Neural cell (in vitro differentiated cells): ENCODE measurements around the gene ADARB1. TPM values are rescaled to one million over a fixed set of nuclear protein-coding genes. Genes with fewer than 3 reads are reported as not detected.

ENCODE experiments used
- H2AFZ ChIP-seq: fragments of 200-600, 300-800 bp; sonication (generic), shearing (Covaris generic); 2 replicates; pipeline ENCODE4 v1.6.0; 2014; ENCODE audit warnings: low read depth, mild to moderate bottlenecking, antibody characterized with exemption, low read length, moderate library complexity
- H3F3A ChIP-seq: fragments of 200-600 bp; shearing (Covaris generic); 2 replicates; pipeline ENCODE4 v1.6.1; 2016; ENCODE audit warnings: mild to moderate bottlenecking, moderate library complexity, mixed read lengths, antibody characterized with exemption, low read length; ENCODE audit not compliant: insufficient read depth, poor library complexity, severe bottlenecking
- H3K27ac ChIP-seq: fragments of 200-600, 300-800 bp; sonication (generic), shearing (Covaris generic); 2 replicates; pipeline ENCODE4 v1.5.1; 2014; ENCODE audit warnings: mild to moderate bottlenecking, low read length, moderate library complexity
- H3K27me3 ChIP-seq: fragments of 300-800, 200-600 bp; sonication (generic), shearing (Covaris generic); 2 replicates; pipeline ENCODE4 v1.6.0; 2014; ENCODE audit warnings: mild to moderate bottlenecking, low read depth, low read length, moderate library complexity; ENCODE audit not compliant: insufficient read depth
- H3K36me3 ChIP-seq: fragments of 300-800, 200-600 bp; sonication (generic), shearing (Covaris generic); 2 replicates; pipeline ENCODE4 v1.5.1; 2014; ENCODE audit warnings: mild to moderate bottlenecking, antibody characterized with exemption, low read length, moderate library complexity; ENCODE audit not compliant: insufficient read depth
- H3K4me2 ChIP-seq: fragments of 300-800, 200-600 bp; sonication (generic), shearing (Covaris generic); 2 replicates; pipeline ENCODE4 v1.6.0; 2014; ENCODE audit warnings: mild to moderate bottlenecking, low read length
- H3K4me3 ChIP-seq: fragments of 300-800, 200-600 bp; sonication (generic), shearing (Covaris generic); 2 replicates; pipeline ENCODE4 v1.5.1; 2014; ENCODE audit warnings: mild to moderate bottlenecking, low read length, moderate library complexity
- H3K79me2 ChIP-seq: fragments of 200-600 bp; shearing (Covaris generic); replicated peaks from 2 replicates; pipeline ENCODE4 v1.6.0; 2014; ENCODE audit warnings: mild to moderate bottlenecking, low read length, moderate library complexity; ENCODE audit not compliant: insufficient read depth
- H3K9ac ChIP-seq: fragments of 300-800, 200-600 bp; sonication (generic), shearing (Covaris generic); 2 replicates; pipeline ENCODE4 v1.6.1; 2016; ENCODE audit warnings: mild to moderate bottlenecking, low read length, mixed read lengths
- H3K9me2 ChIP-seq: fragments of 200-600 bp; shearing (Covaris generic); 2 replicates; pipeline ENCODE4 v1.6.1; 2016; ENCODE audit warnings: mild to moderate bottlenecking, low read length, mixed read lengths; ENCODE audit not compliant: insufficient read depth
- H3K9me3 ChIP-seq: fragments of 200-600, 300-800 bp; sonication (generic), shearing (Covaris generic); 2 replicates; pipeline ENCODE4 v1.6.1; 2016; ENCODE audit warnings: mild to moderate bottlenecking, mixed run types, low read length, moderate library complexity, mixed read lengths
- H4K20me1 ChIP-seq: fragments of 200-600 bp; shearing (Covaris generic); 2 replicates; pipeline ENCODE4 v1.6.1; 2016; ENCODE audit warnings: mild to moderate bottlenecking, mixed run types; ENCODE audit not compliant: insufficient read depth
- EP300 ChIP-seq: fragments of 450-650 bp; conservative IDR thresholded peaks from 2 replicates; pipeline ENCODE4 v1.6.1; 2014; ENCODE audit warnings: antibody characterized with exemption, mild to moderate bottlenecking, moderate library complexity; ENCODE audit not compliant: poor library complexity, severe bottlenecking
- EZH2 ChIP-seq: fragments of 200-600, 300-800 bp; shearing (Covaris generic), sonication (generic); IDR thresholded peaks from 2 replicates; pipeline ENCODE4 v1.6.1; 2014; ENCODE audit warnings: antibody characterized with exemption, low read length, borderline replicate concordance, mild to moderate bottlenecking; ENCODE audit not compliant: insufficient read depth, poor library complexity, severe bottlenecking
- MXI1 ChIP-seq: fragments of 450-650 bp; conservative IDR thresholded peaks from 2 replicates; pipeline ENCODE4 v1.6.1; 2014; ENCODE audit warnings: antibody characterized with exemption, mild to moderate bottlenecking; ENCODE audit not compliant: poor library complexity, severe bottlenecking
- POLR2AphosphoS5 ChIP-seq: IDR thresholded peaks from 2 replicates; pipeline ENCODE4 v1.6.1; 2012
- RAD21 ChIP-seq: fragments of 450-650 bp; conservative IDR thresholded peaks from 2 replicates; pipeline ENCODE4 v1.6.1; 2014; ENCODE audit warnings: antibody characterized with exemption, mild to moderate bottlenecking, moderate library complexity
- SMC3 ChIP-seq: fragments of 450-650 bp; conservative IDR thresholded peaks from 2 replicates; pipeline ENCODE4 v1.6.1; 2014; ENCODE audit warnings: antibody characterized with exemption, mild to moderate bottlenecking, moderate library complexity; ENCODE audit not compliant: poor library complexity
- TAF1 ChIP-seq: IDR thresholded peaks from 2 replicates; pipeline ENCODE4 v1.6.1; 2012; ENCODE audit warnings: low read depth
- polyA plus RNA-seq: library from polyadenylated mRNA; depleted of rRNA; stranded (reverse); fragments of >200 nt; gene quantifications from 2 replicates; pipeline ENCODE4 v1.2.3, GENCODE V29; 2014
- TF ChIP-seq, protein P1 (sequence below): fragments of 450-650 bp; IDR thresholded peaks from 2 replicates; pipeline ENCODE4 v1.5.1; 2014; ENCODE audit warnings: antibody characterized with exemption, mild to moderate bottlenecking, moderate library complexity; ENCODE audit not compliant: poor library complexity, severe bottlenecking
- TF ChIP-seq, protein P2 (sequence below): IDR thresholded peaks from 2 replicates; pipeline ENCODE4 v1.6.1; 2012; ENCODE audit warnings: borderline replicate concordance

Gene ADARB1
- polyA plus RNA-seq, 1 donor from 2014 or later = 8.9 TPM

DNA sequence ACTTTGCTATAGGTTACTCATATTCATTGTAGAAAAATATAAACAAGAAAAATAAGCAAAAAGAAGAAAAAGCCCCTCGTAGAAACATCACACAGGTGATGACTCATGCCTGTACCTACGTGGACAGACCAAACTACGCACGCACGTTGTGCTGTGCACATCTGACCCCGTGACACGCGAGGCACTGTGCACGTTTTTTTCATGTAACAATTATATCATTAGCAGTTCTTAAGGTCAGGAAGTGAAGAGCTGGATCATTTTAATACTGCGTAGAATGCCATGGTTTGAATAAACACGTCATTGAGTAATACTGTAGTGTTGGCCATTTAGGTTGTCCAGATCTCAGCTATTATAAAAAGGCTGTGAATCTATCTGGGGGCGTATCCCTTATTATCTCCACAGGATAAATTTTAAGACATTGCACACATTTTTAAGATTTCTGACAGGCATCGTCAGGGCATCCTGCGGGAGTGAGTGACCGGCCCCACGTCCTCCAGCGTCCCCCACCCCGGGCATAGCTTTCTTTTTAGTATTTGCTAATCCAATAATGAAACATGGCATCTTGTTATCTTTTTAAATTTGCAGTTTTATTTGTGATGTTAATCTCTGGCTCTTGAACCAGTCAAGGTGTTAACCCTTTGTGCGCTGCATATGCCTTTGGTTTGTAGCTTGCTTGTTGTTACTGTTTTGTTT lies 23.4 kb upstream of the ADARB1 start:
- H3K27me3 ChIP-seq = no peaks in the 10 kb centered on the region
- no peaks in the 10 kb centered on the region for H3F3A ChIP-seq
- H2AFZ ChIP-seq = no peak overlapping the region
- no peaks in the 10 kb centered on the region for H3K36me3 ChIP-seq
- H3K9ac ChIP-seq = no peak overlapping the region
- H3K9me2 ChIP-seq = no peaks in the 10 kb centered on the region
- no peaks in the 10 kb centered on the region for H4K20me1 ChIP-seq
- no peaks in the 10 kb centered on the region for H3K9me3 ChIP-seq
- H3K27ac ChIP-seq = no peak overlapping the region
- no peak overlapping the region for H3K4me3 ChIP-seq
- TF ChIP-seq, protein P1, sequence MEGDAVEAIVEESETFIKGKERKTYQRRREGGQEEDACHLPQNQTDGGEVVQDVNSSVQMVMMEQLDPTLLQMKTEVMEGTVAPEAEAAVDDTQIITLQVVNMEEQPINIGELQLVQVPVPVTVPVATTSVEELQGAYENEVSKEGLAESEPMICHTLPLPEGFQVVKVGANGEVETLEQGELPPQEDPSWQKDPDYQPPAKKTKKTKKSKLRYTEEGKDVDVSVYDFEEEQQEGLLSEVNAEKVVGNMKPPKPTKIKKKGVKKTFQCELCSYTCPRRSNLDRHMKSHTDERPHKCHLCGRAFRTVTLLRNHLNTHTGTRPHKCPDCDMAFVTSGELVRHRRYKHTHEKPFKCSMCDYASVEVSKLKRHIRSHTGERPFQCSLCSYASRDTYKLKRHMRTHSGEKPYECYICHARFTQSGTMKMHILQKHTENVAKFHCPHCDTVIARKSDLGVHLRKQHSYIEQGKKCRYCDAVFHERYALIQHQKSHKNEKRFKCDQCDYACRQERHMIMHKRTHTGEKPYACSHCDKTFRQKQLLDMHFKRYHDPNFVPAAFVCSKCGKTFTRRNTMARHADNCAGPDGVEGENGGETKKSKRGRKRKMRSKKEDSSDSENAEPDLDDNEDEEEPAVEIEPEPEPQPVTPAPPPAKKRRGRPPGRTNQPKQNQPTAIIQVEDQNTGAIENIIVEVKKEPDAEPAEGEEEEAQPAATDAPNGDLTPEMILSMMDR = no peak
- TF ChIP-seq TAF1 (no peak), RAD21 (no peak), EP300 (no peak), EZH2 (no peak), SMC3 (no peak), POLR2AphosphoS5 (no peak)
- TF ChIP-seq, protein P2, sequence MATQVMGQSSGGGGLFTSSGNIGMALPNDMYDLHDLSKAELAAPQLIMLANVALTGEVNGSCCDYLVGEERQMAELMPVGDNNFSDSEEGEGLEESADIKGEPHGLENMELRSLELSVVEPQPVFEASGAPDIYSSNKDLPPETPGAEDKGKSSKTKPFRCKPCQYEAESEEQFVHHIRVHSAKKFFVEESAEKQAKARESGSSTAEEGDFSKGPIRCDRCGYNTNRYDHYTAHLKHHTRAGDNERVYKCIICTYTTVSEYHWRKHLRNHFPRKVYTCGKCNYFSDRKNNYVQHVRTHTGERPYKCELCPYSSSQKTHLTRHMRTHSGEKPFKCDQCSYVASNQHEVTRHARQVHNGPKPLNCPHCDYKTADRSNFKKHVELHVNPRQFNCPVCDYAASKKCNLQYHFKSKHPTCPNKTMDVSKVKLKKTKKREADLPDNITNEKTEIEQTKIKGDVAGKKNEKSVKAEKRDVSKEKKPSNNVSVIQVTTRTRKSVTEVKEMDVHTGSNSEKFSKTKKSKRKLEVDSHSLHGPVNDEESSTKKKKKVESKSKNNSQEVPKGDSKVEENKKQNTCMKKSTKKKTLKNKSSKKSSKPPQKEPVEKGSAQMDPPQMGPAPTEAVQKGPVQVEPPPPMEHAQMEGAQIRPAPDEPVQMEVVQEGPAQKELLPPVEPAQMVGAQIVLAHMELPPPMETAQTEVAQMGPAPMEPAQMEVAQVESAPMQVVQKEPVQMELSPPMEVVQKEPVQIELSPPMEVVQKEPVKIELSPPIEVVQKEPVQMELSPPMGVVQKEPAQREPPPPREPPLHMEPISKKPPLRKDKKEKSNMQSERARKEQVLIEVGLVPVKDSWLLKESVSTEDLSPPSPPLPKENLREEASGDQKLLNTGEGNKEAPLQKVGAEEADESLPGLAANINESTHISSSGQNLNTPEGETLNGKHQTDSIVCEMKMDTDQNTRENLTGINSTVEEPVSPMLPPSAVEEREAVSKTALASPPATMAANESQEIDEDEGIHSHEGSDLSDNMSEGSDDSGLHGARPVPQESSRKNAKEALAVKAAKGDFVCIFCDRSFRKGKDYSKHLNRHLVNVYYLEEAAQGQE = no peak
- H3K79me2 ChIP-seq = no peaks in the 10 kb centered on the region
- no peak overlapping the region for H3K4me2 ChIP-seq

DNA sequence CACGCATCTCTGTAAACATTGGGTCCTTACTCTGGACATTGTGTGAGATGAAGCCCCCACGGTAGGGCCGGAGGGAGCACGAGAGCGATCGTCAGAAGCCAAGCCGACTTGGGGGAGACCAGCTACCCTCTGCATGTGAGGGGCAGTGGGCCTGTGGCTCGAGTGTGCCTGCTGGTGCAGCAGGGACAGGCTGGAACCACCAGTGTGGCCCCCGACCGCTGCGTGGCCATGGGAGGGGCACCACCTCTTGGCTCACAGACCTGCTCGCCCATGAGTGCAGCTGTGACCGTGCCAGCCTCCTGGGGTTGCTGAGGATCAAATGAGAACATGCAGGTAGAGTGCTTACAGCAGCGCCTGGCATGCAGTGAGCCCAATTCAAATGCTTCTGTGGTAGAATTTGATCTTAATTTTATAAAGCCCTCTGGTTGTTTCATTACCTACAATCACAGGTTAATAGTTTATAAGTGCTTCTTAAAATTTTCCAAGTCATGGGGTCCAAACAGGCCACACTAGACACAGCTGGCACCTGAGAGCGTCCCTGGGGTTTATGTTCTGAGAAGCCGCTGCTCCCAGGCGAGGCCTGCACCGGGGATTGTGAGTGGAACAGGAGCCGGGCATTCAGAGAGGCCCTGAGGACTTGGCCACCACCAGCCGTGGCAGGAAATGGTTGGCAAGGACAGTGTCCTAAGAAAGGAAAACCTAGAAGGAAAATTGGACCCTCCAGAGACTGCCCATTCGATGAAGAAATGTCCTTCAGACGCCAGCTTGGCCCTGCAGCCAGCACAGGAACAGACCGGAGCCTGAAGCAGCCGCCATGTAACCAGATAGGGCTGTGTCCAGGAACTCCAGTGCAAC lies 22.6 kb upstream of the ADARB1 start:
- no peaks in the 10 kb centered on the region for H3K27me3 ChIP-seq
- no peaks in the 10 kb centered on the region for H3K9me2 ChIP-seq
- no peaks in the 10 kb centered on the region for H3K36me3 ChIP-seq
- H3K4me2 ChIP-seq = no peak overlapping the region
- no peak for TF ChIP-seq EZH2
- TF ChIP-seq, protein P1 = no peak
- no peak for TF ChIP-seq EP300
- TF ChIP-seq, protein P2 = no peak
- no peak for TF ChIP-seq MXI1
- TF ChIP-seq TAF1 = no peak
- TF ChIP-seq POLR2AphosphoS5 = no peak
- H2AFZ ChIP-seq = no peak overlapping the region
- no peak overlapping the region for H3K4me3 ChIP-seq
- H3K9ac ChIP-seq = no peak overlapping the region
- no peaks in the 10 kb centered on the region for H3F3A ChIP-seq
- no peaks in the 10 kb centered on the region for H4K20me1 ChIP-seq
- no peak overlapping the region for H3K27ac ChIP-seq
- H3K79me2 ChIP-seq = no peaks in the 10 kb centered on the region
- H3K9me3 ChIP-seq = no peaks in the 10 kb centered on the region
